GM18870 (cell line): ENCODE measurements around the gene TNPO3.
"Not testable (repeated sequence)": the region's sequence is repeated elsewhere in the genome, so short reads cannot be mapped to it uniquely, and the experiment has no call there.

Experiments used
- ATAC-seq: cut with Tn5 transposase; IDR thresholded peaks from one replicate; pipeline ENCODE4 v1.9.1; 2021; ENCODE audit warnings: moderate library complexity; ENCODE audit not compliant: unreplicated experiment

Gene TNPO3

GRCh38 chr7:129072479-129073011, 17.6 kb upstream of the TNPO3 start:
- ATAC-seq, result no peak

GRCh38 chr7:129069021-129069420, 14.1 kb upstream of the TNPO3 start:
- no peak for ATAC-seq

GRCh38 chr7:129067943-129068548, 13.1 kb upstream of the TNPO3 start:
- no peak for ATAC-seq

- not testable (repeated sequence) for ATAC-seq
Observed at GRCh38 chr7:129067132-129067561, 12.2 kb upstream of the TNPO3 start.

- ATAC-seq, result no peak
Observed at GRCh38 chr7:129066290-129067131, 11.6 kb upstream of the TNPO3 start.

GRCh38 chr7:129055861-129056464, 1.1 kb upstream of the TNPO3 start:
- no peak for ATAC-seq

GRCh38 chr7:129055294-129055816, 444 bp upstream of the TNPO3 start:
- ATAC-seq, result peak; percentile 14

GRCh38 chr7:129053938-129054437, 923 bp downstream of the TNPO3 start:
- ATAC-seq, result no peak

GRCh38 chr7:129052441-129052840, 2.5 kb downstream of the TNPO3 start:
- ATAC-seq, result no peak

GRCh38 chr7:129051459-129051858, 3.5 kb downstream of the TNPO3 start:
- not testable (repeated sequence) for ATAC-seq

- no peak for ATAC-seq
Observed at GRCh38 chr7:129047761-129048160, 7.2 kb downstream of the TNPO3 start.

- no peak for ATAC-seq
Observed at GRCh38 chr7:129045682-129046081, 9.2 kb downstream of the TNPO3 start.

GRCh38 chr7:129043012-129043411, 11.9 kb downstream of the TNPO3 start:
- no peak for ATAC-seq

GRCh38 chr7:129041142-129042085, 13.5 kb downstream of the TNPO3 start:
- no peak for ATAC-seq

GRCh38 chr7:129038468-129038867, 16.4 kb downstream of the TNPO3 start:
- not testable (repeated sequence) for ATAC-seq

GRCh38 chr7:129037585-129037984, 17.3 kb downstream of the TNPO3 start:
- no peak for ATAC-seq

- no peak for ATAC-seq
Observed at GRCh38 chr7:129032017-129032416, 22.9 kb downstream of the TNPO3 start.

GRCh38 chr7:129030440-129030839, 24.5 kb downstream of the TNPO3 start:
- ATAC-seq, result no peak

- ATAC-seq, result no peak
Observed at GRCh38 chr7:129024125-129024524, 30.8 kb downstream of the TNPO3 start.

- ATAC-seq, result no peak
Observed at GRCh38 chr7:129021656-129022055, 33.3 kb downstream of the TNPO3 start.
